A549 (cell line): ENCODE results near the gene C17orf75. TPM values are rescaled to one million over a fixed set of nuclear protein-coding genes. Genes with fewer than 3 reads are reported as not detected.

Experiments used
- ATAC-seq, 2 experiments: fragments of 200-7000 bp in 1 of 2; fragments of >200 bp in 1 of 2; cut with Nextera tagmentation in 1 of 2; cut with Tn5 transposase in 1 of 2; 3 replicates each; pipeline versions ENCODE4 v1.8.0 to v1.9.1; 2018 to 2020; ENCODE audit warnings: mild to moderate bottlenecking in 1 of 2, moderate library complexity in 1 of 2
- CTCF ChIA-PET: fragments of 300-600 bp; sonication (Branson Sonifier 250); formaldehyde crosslinking; extraction: SDS; loops from one replicate; lab custom pipeline; 2021; ENCODE audit warnings: antibody characterized with exemption, inconsistent platforms; lab: Yijun Ruan, JAX
- POLR2A ChIA-PET: fragments of 350-600 bp; formaldehyde crosslinking; extraction: SDS; loops from one replicate; lab custom pipeline; 2021; ENCODE audit warnings: antibody characterized with exemption, inconsistent platforms; lab: Yijun Ruan, JAX
- DNase-seq, 2 experiments: peaks; one replicate each; pipeline versions ENCODE4 v3.0.0 to v3.0.0-alpha.2; 2011 to 2016; ENCODE audit warnings: low read depth in 1 of 2, low spot score in 1 of 2
- FAIRE-seq: peaks from 2 replicates; lab custom pipeline; 2011; peaks lifted over from hg19 to GRCh38; lab: Jason Lieb, UNC
- H3K27ac ChIP-seq, 2 experiments: fragments of >200 bp; sonication (Bioruptor Twin); formaldehyde crosslinking; 3 replicates each; pipeline ENCODE4 v1.5.1; 2016 to 2017
- H3K4me1 ChIP-seq: fragments of >200 bp; sonication (Bioruptor Twin); formaldehyde crosslinking; 3 replicates; pipeline ENCODE4 v1.6.1; 2016
- H3K4me2 ChIP-seq: fragments of >200 bp; sonication (Bioruptor Twin); formaldehyde crosslinking; 3 replicates; pipeline ENCODE4 v1.6.1; 2016
- H3K4me3 ChIP-seq: fragments of >200 bp; sonication (Bioruptor Twin); formaldehyde crosslinking; 3 replicates; pipeline ENCODE4 v1.5.1; 2016
- H3K9me3 ChIP-seq: fragments of >200 bp; sonication (Bioruptor Twin); formaldehyde crosslinking; 3 replicates; pipeline ENCODE4 v1.6.1; 2016
- CHD2 ChIP-seq: fragments of 150-350 bp; IDR thresholded peaks from 2 replicates; pipeline ENCODE4 v1.6.1; 2014; ENCODE audit warnings: low read length; ENCODE audit not compliant: partially characterized antibody
- EHF ChIP-seq: fragments of 250-450 bp; sonication (Bioruptor Pico); IDR thresholded peaks from 2 replicates; pipeline ENCODE4 v1.5.0; 2020; ENCODE audit warnings: mild to moderate bottlenecking
- FOXS1 ChIP-seq: fragments of 250-450 bp; sonication (Bioruptor Pico); IDR thresholded peaks from 2 replicates; pipeline ENCODE4 v1.5.0; 2020; ENCODE audit warnings: mild to moderate bottlenecking, moderate library complexity
- HEYL ChIP-seq: fragments of 250-450 bp; sonication (Bioruptor Pico); IDR thresholded peaks from 2 replicates; pipeline ENCODE4 v1.8.0; 2021; ENCODE audit warnings: mild to moderate bottlenecking, moderate library complexity
- JUN ChIP-seq, 2 experiments: fragments of >200 bp; sonication (Bioruptor Twin); formaldehyde crosslinking; IDR thresholded peaks; 2 replicates in 1 of 2; 3 replicates in 1 of 2; pipeline ENCODE4 v1.6.1; 2016 to 2017
- KDM1A ChIP-seq: fragments of 200-600 bp; sonication (generic); IDR thresholded peaks from 2 replicates; pipeline ENCODE4 v1.6.1; 2016; ENCODE audit warnings: low read depth, mild to moderate bottlenecking
- MAZ ChIP-seq: fragments of 150-350 bp; IDR thresholded peaks from 2 replicates; pipeline ENCODE4 v1.6.1; 2014; ENCODE audit warnings: antibody characterized with exemption, low read depth, low read length, borderline replicate concordance
- MYC ChIP-seq: IDR thresholded peaks from 2 replicates; pipeline ENCODE4 v1.6.1; 2012; ENCODE audit warnings: mild to moderate bottlenecking, inconsistent platforms, low read length, improper control_type of control experiment, borderline replicate concordance
- NPAS2 ChIP-seq: fragments of 250-450 bp; sonication (Bioruptor Pico); IDR thresholded peaks from 2 replicates; pipeline ENCODE4 v1.8.0; 2022; ENCODE audit warnings: mild to moderate bottlenecking, moderate library complexity, borderline replicate concordance
- PHF8 ChIP-seq: fragments of 200-600 bp; sonication (generic); IDR thresholded peaks from 2 replicates; pipeline ENCODE4 v1.6.1; 2016; ENCODE audit warnings: low read depth, mild to moderate bottlenecking, antibody characterized with exemption, moderate library complexity, borderline replicate concordance
- RAD21 ChIP-seq, 2 experiments: fragments of >200 bp in 1 of 2; sonication (Bioruptor Twin) in 1 of 2; formaldehyde crosslinking in 1 of 2; IDR thresholded peaks in 1 of 2; conservative IDR thresholded peaks in 1 of 2; 2 replicates in 1 of 2; 3 replicates in 1 of 2; pipeline ENCODE4 v1.6.1; 2012 to 2018; ENCODE audit warnings: inconsistent platforms in 1 of 2
- RFX5 ChIP-seq: fragments of 450-650 bp; IDR thresholded peaks from 2 replicates; pipeline ENCODE4 v1.7.1; 2014; ENCODE audit warnings: antibody characterized with exemption, mild to moderate bottlenecking, moderate library complexity
- SMC3 ChIP-seq: fragments of >200 bp; sonication (Bioruptor Twin); formaldehyde crosslinking; IDR thresholded peaks from 3 replicates; pipeline ENCODE4 v1.6.1; 2018; ENCODE audit warnings: inconsistent platforms
- TFCP2L1 ChIP-seq: fragments of 250-450 bp; sonication (Bioruptor Pico); IDR thresholded peaks from 2 replicates; pipeline ENCODE4 v1.5.0; 2021; ENCODE audit warnings: mild to moderate bottlenecking
- TP53 ChIP-seq: fragments of 250-450 bp; sonication (Bioruptor Pico); IDR thresholded peaks from 2 replicates; pipeline ENCODE4 v1.5.0; 2021; ENCODE audit warnings: mild to moderate bottlenecking, moderate library complexity
- ZFP36 ChIP-seq: fragments of 450-650 bp; IDR thresholded peaks from 2 replicates; pipeline ENCODE4 v1.6.1; 2014; ENCODE audit warnings: borderline replicate concordance; ENCODE audit not compliant: partially characterized antibody
- WGBS: methylation state at CpG from one replicate; pipeline ENCODE4 v1.1.6; 2017; ENCODE audit errors: missing lambda C conversion rate; 5-methylcytosine and 5-hydroxymethylcytosine counted together
- polyA plus RNA-seq, 4 experiments: library from polyadenylated mRNA; depleted of rRNA in 3 of 4; stranded (reverse); fragments of >200 nt; fragmentation: RNase III in 1 of 4; extraction: RNeasy Plus Mini Kit Qiagen cat#74134 plus additional on column Dnase treatment in 1 of 4; gene quantifications; 2 replicates in 3 of 4; 3 replicates in 1 of 4; pipeline ENCODE4 v1.2.3, GENCODE V29; 2011 to 2017
- TF ChIP-seq, protein P1 (sequence below): IDR thresholded peaks from 2 replicates; pipeline ENCODE4 v1.6.1; 2012
- TF ChIP-seq, protein P2 (sequence below): IDR thresholded peaks from 2 replicates; pipeline ENCODE4 v1.6.1; 2012; ENCODE audit warnings: low read depth, borderline replicate concordance
- TF ChIP-seq, protein P3 (sequence below): fragments of 250-450 bp; sonication (Bioruptor Pico); IDR thresholded peaks from 2 replicates; pipeline ENCODE4 v1.5.0; 2020; ENCODE audit warnings: low read depth, mild to moderate bottlenecking, moderate library complexity
- TF ChIP-seq, protein P4 (sequence below): fragments of >200 bp; sonication (Bioruptor Twin); formaldehyde crosslinking; IDR thresholded peaks from 2 replicates; pipeline ENCODE4 v1.6.1; 2016
- TF ChIP-seq, protein P5 (sequence below): fragments of 200-600 bp; sonication (generic); IDR thresholded peaks from 2 replicates; pipeline ENCODE4 v1.6.1; 2016; ENCODE audit warnings: antibody characterized with exemption, mild to moderate bottlenecking, moderate library complexity
- TF ChIP-seq, protein P6 (sequence below): fragments of 250-450 bp; sonication (Bioruptor Pico); IDR thresholded peaks from 2 replicates; pipeline ENCODE4 v1.5.0; 2021; ENCODE audit warnings: mild to moderate bottlenecking, moderate library complexity, borderline replicate concordance

C17orf75 gene
- polyA plus RNA-seq, 2 of the 4 experiments (the other 2 are of a cell fraction): 36.3 to 49.6 TPM

DNA sequence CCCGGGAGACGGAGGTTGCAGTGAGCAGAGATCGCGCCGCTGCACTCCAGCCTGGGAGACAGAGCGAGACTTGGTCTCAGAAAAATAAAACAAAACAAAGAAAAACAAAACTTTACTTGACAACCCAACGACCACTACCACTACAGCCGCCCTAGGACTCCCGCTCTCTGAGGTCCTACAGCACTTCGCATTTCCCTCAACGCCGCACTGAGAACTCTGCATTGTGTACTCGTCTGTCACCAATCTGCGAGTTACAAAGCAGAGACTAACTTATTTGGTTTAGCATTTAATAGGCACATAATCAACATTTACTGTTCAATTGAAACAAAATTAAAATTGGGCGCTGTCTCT lies 7.5 kb upstream of the C17orf75 start:
- H3K27ac ChIP-seq: peak overlapping the region; percentile 89 to 91
- H3K4me3 ChIP-seq: peak overlapping the region; percentile 80
- ATAC-seq (peak; percentile 19 to 22; a peak in 3 of 6 replicates), FAIRE-seq (no peak), DNase-seq (peak in 1 of 2 experiments; percentile 16)
- ChIA-PET CTCF (interaction anchor here (0.9 to 1.5 kb wide), 3 partner anchors 15 to 30 kb away, joined by 3 to 5 read pairs (median 4); no protein-coding TSS in a partner anchor), POLR2A (interaction anchor here (1.5 to 1.6 kb wide), 2 partner anchors 8 to 95 kb away, joined by 5 to 6 read pairs; partner anchors contain the start of genes C17orf75 and PSMD11)
- 12% methylated on average over 15 of the region's 15 CpGs for WGBS
- H3K4me2 ChIP-seq: peak overlapping the region; percentile 86
- H3K9me3 ChIP-seq: no peaks in the 10 kb centered on the region
- TF ChIP-seq PHF8: 0 out of 2 replicates have a peak, but pooled peaks have one; percentile 14
- no peak for TF ChIP-seq HEYL (CRISPR knock-in tag)
- no peak for TF ChIP-seq ZFP36
- TF ChIP-seq TFCP2L1: 0 out of 2 replicates have a peak, but pooled peaks have one; percentile 72
- H3K4me1 ChIP-seq: peaks cover 28% of the 10 kb centered on the region

DNA sequence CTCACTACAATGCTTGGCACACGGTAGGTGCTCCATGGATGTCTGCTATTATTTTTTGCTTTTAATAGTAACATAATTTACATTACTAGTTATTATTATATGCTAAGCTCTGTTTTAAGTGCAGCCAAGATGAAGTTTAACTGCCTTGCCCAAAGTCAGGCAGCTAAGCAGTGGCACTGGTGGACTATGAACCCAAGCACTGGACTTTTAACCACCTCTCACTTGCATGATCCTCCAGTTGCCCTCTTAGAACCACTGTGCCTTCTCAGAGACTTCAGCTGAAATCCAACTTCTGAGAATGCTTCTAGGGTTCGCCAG lies 6.5 kb upstream of the C17orf75 start:
- Histone ChIP-seq H3K4me3 (no peak overlapping the region), H3K9me3 (no peaks in the 10 kb centered on the region), H3K27ac (no peak overlapping the region), H3K4me2 (peak overlapping the region; percentile 86), H3K4me1 (peaks cover 22% of the 10 kb centered on the region)
- ATAC-seq: no peak
- FAIRE-seq: no peak
- POLR2A ChIA-PET: no interaction called here
- no peak for DNase-seq
- WGBS: 97% methylated on average over 2 of the region's 2 CpGs
- TF ChIP-seq, protein P1, sequence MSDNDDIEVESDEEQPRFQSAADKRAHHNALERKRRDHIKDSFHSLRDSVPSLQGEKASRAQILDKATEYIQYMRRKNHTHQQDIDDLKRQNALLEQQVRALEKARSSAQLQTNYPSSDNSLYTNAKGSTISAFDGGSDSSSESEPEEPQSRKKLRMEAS: no peak
- TF ChIP-seq NPAS2 (CRISPR knock-in tag) (no peak), TP53 (no peak), FOXS1 (no peak), CHD2 (no peak), MYC (no peak), SMC3 (no peak), MAZ (no peak), JUN (IDR thresholded peaks at IDR 0.05) (no peak), RAD21 (conservative IDR thresholded peaks at IDR 0.05 in 1 of 2, IDR thresholded peaks at IDR 0.05 in 1 of 2) (no peak), TFCP2L1 (no peak), RFX5 (no peak), KDM1A (no peak), EHF (CRISPR knock-in tag) (no peak)
- TF ChIP-seq, protein P2, sequence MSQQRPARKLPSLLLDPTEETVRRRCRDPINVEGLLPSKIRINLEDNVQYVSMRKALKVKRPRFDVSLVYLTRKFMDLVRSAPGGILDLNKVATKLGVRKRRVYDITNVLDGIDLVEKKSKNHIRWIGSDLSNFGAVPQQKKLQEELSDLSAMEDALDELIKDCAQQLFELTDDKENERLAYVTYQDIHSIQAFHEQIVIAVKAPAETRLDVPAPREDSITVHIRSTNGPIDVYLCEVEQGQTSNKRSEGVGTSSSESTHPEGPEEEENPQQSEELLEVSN: no peak
- TF ChIP-seq, protein P3, sequence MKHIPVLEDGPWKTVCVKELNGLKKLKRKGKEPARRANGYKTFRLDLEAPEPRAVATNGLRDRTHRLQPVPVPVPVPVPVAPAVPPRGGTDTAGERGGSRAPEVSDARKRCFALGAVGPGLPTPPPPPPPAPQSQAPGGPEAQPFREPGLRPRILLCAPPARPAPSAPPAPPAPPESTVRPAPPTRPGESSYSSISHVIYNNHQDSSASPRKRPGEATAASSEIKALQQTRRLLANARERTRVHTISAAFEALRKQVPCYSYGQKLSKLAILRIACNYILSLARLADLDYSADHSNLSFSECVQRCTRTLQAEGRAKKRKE (CRISPR knock-in tag): no peak
- TF ChIP-seq, protein P4, sequence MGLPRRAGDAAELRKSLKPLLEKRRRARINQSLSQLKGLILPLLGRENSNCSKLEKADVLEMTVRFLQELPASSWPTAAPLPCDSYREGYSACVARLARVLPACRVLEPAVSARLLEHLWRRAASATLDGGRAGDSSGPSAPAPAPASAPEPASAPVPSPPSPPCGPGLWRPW: no peak
- TF ChIP-seq, protein P5, sequence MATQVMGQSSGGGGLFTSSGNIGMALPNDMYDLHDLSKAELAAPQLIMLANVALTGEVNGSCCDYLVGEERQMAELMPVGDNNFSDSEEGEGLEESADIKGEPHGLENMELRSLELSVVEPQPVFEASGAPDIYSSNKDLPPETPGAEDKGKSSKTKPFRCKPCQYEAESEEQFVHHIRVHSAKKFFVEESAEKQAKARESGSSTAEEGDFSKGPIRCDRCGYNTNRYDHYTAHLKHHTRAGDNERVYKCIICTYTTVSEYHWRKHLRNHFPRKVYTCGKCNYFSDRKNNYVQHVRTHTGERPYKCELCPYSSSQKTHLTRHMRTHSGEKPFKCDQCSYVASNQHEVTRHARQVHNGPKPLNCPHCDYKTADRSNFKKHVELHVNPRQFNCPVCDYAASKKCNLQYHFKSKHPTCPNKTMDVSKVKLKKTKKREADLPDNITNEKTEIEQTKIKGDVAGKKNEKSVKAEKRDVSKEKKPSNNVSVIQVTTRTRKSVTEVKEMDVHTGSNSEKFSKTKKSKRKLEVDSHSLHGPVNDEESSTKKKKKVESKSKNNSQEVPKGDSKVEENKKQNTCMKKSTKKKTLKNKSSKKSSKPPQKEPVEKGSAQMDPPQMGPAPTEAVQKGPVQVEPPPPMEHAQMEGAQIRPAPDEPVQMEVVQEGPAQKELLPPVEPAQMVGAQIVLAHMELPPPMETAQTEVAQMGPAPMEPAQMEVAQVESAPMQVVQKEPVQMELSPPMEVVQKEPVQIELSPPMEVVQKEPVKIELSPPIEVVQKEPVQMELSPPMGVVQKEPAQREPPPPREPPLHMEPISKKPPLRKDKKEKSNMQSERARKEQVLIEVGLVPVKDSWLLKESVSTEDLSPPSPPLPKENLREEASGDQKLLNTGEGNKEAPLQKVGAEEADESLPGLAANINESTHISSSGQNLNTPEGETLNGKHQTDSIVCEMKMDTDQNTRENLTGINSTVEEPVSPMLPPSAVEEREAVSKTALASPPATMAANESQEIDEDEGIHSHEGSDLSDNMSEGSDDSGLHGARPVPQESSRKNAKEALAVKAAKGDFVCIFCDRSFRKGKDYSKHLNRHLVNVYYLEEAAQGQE: no peak
- TF ChIP-seq, protein P6, sequence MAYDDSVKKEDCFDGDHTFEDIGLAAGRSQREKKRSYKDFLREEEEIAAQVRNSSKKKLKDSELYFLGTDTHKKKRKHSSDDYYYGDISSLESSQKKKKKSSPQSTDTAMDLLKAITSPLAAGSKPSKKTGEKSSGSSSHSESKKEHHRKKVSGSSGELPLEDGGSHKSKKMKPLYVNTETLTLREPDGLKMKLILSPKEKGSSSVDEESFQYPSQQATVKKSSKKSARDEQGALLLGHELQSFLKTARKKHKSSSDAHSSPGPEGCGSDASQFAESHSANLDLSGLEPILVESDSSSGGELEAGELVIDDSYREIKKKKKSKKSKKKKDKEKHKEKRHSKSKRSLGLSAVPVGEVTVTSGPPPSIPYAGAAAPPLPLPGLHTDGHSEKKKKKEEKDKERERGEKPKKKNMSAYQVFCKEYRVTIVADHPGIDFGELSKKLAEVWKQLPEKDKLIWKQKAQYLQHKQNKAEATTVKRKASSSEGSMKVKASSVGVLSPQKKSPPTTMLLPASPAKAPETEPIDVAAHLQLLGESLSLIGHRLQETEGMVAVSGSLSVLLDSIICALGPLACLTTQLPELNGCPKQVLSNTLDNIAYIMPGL (CRISPR knock-in tag): no peak
- CTCF ChIA-PET: interaction anchor here (0.6 to 1.5 kb wide), 6 partner anchors 10 to 443 kb away, joined by 3 to 5 read pairs (median 4); no protein-coding TSS in a partner anchor
